ENCODE measurements around the gene ZNF14.
"Not testable (repeated sequence)": the region's sequence is repeated elsewhere in the genome, so short reads cannot be mapped to it uniquely, and the experiment has no call there.

Gene ZNF14

GRCh38 chr19:19686580-19686979, 46.3 kb downstream of the ZNF14 start:
- in situ Hi-C loops (cut with MboI; ENCODE audit: low pct_unique_long_range_greater_than_20kb, low sequenced_read_pairs, unreplicated experiment) = no loop called here
- no peak for DNase-seq (ENCODE audit: low spot score)
- no peak for TF ChIP-seq CTCF (IDR thresholded peaks at IDR 0.05; ENCODE audit: extremely low read depth, insufficient read depth, missing control alignments)

- in situ Hi-C loops (cut with MboI; ENCODE audit: low pct_unique_long_range_greater_than_20kb, low sequenced_read_pairs, unreplicated experiment) = not testable (repeated sequence)
Measured at GRCh38 chr19:19686119-19686518, 46.8 kb downstream of the ZNF14 start.

GRCh38 chr19:19679176-19680073, 53.5 kb downstream of the ZNF14 start:
- no peak for DNase-seq (ENCODE audit: low spot score)
- TF ChIP-seq CTCF (IDR thresholded peaks at IDR 0.05; ENCODE audit: extremely low read depth, insufficient read depth, missing control alignments) = no peak
- in situ Hi-C loops (cut with MboI; ENCODE audit: low pct_unique_long_range_greater_than_20kb, low sequenced_read_pairs, unreplicated experiment) = no loop called here

More at GRCh38 chr19:19686119-19686518, 46.8 kb downstream of the ZNF14 start:
- not testable (repeated sequence) for DNase-seq (ENCODE audit: low spot score)

- no peak for DNase-seq (ENCODE audit: low spot score)
- in situ Hi-C loops (cut with MboI; ENCODE audit: low pct_unique_long_range_greater_than_20kb, low sequenced_read_pairs, unreplicated experiment) = no loop called here
- TF ChIP-seq CTCF (IDR thresholded peaks at IDR 0.05; ENCODE audit: extremely low read depth, insufficient read depth, missing control alignments) = no peak
Measured at GRCh38 chr19:19677579-19677978, 55.3 kb downstream of the ZNF14 start.

- TF ChIP-seq CTCF (IDR thresholded peaks at IDR 0.05; ENCODE audit: extremely low read depth, insufficient read depth, missing control alignments) = no peak
- in situ Hi-C loops (cut with MboI; ENCODE audit: low pct_unique_long_range_greater_than_20kb, low sequenced_read_pairs, unreplicated experiment) = no loop called here
- no peak for DNase-seq (ENCODE audit: low spot score)
Measured at GRCh38 chr19:19674315-19674714, 58.6 kb downstream of the ZNF14 start.

GRCh38 chr19:19672816-19673215, 60.1 kb downstream of the ZNF14 start:
- no peak for TF ChIP-seq CTCF (IDR thresholded peaks at IDR 0.05; ENCODE audit: extremely low read depth, insufficient read depth, missing control alignments)
- DNase-seq (ENCODE audit: low spot score) = no peak
- in situ Hi-C loops (cut with MboI; ENCODE audit: low pct_unique_long_range_greater_than_20kb, low sequenced_read_pairs, unreplicated experiment) = no loop called here

GRCh38 chr19:19670070-19670551, 62.8 kb downstream of the ZNF14 start:
- in situ Hi-C loops (cut with MboI; ENCODE audit: low pct_unique_long_range_greater_than_20kb, low sequenced_read_pairs, unreplicated experiment) = no loop called here
- DNase-seq (ENCODE audit: low spot score) = no peak
- TF ChIP-seq CTCF (IDR thresholded peaks at IDR 0.05; ENCODE audit: extremely low read depth, insufficient read depth, missing control alignments) = no peak

All from GM13977 (cell line).